KOPT-K1 (cell line): ENCODE data around the gene LRRC41.
A peak's percentile ranks its signal among the peaks of the same experiment; 100 is the strongest.

ENCODE experiments used
- H3K27ac ChIP-seq: fragments of 200-600 bp; sonication (generic); 2 replicates; pipeline ENCODE4 v1.5.1; 2016; ENCODE audit warnings: antibody characterized with exemption, mild to moderate bottlenecking, low read depth, low read length; ENCODE audit not compliant: poor library complexity, severe bottlenecking
- H3K36me3 ChIP-seq: fragments of 200-600 bp; sonication (generic); 2 replicates; pipeline ENCODE4 v1.5.1; 2017; ENCODE audit warnings: antibody characterized with exemption, mild to moderate bottlenecking, low read length, moderate library complexity; ENCODE audit not compliant: insufficient read depth
- H3K9me3 ChIP-seq: fragments of 200-600 bp; sonication (generic); 2 replicates; pipeline ENCODE4 v1.5.1; 2017; ENCODE audit warnings: antibody characterized with exemption, low read length, mild to moderate bottlenecking; ENCODE audit not compliant: insufficient read depth, poor library complexity, severe bottlenecking

LRRC41 gene

DNA sequence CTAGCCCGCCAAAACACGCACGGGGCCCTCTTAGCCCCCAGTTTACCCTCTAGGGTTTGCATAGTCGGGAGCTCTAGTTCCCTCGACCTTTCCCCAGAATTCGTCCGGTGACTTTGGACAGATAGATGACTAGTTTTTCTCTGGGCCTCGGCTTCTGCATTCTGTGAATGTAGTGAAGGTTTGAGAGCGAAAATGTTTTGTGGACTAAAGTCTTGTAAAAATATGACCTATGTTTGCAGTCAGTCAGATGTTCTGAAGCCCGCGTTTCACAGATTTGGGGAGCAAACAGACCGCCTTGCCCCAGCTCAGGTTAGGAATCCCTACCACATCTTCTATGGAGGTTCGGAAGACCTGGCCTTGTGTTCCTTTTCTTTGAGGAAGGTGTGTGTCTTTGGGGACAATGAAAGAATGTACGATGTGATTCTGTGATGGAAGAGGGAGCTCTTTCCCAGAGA, 483 bp upstream of the LRRC41 start:
- Histone ChIP-seq H3K27ac (peak overlapping the region; percentile 91), H3K9me3 (no peaks in the 10 kb centered on the region), H3K36me3 (peaks cover 32% of the 10 kb centered on the region)

DNA sequence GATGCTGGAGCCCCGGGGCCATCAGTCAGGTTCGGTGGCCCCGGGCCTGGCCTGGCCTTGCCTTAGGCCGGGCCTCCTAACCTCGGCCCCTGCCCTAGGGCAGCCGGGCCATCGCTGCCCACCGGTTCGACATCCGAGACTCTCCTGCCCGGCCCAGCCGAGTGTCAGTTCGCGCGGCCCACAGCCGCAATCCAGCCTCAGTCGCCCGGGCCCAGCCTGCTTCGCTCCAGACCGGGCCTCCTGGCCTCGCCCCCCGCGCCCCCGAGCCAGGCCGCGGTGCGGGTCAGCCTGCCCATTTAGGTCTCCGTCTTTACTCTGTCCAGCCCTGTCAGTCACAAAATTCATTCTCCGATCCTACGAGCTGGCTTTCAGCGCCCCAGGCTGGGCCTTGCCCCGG, 777 bp downstream of the LRRC41 start:
- H3K27ac ChIP-seq, result peak overlapping the region; percentile 91
- H3K36me3 ChIP-seq, result peaks cover 30% of the 10 kb centered on the region
- H3K9me3 ChIP-seq, result no peaks in the 10 kb centered on the region

DNA sequence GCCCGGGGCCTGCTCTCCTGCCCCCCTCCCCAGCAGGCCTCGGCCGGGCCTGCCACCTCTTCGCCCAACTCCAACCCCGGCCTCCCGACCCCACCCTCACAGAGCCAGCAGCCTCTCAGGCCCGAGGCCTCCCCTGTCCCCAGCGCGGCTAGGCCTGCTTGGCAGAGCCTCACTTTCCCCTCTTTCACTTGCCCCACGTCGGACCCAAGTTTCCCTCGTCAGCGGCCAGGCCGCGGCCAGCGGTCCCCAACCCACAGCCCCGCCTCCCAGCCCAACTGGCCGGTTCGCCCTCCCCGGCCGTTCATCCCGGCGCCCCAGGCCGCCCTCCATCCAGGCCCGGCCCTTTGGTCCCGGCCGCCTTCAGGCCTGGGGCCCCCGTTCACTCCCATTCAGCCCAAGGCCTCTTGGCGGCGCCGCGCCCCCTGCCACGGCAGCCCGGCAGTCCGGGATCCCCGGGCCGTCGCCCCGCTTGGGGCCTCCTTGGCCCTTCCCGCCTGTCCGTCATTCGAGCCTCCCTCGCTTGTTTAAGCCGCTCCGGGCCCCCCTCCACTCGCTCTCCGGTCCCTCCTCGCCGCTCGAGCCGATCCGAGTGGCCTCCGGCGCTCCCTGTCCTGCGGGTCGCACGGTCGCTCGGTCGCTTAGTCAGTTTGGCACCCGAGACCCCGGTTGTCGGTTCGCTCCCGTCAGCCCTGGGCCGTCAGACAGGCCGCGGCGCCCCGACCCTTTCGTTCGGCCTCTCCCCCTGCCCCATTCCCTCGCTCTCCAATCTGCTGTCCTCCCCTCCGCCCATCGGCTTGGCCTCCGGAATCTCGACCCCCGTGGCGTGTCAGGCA, 1.4 kb downstream of the LRRC41 start:
- Histone ChIP-seq H3K9me3 (no peaks in the 10 kb centered on the region), H3K36me3 (peaks cover 30% of the 10 kb centered on the region), H3K27ac (peak overlapping the region; percentile 91)

DNA sequence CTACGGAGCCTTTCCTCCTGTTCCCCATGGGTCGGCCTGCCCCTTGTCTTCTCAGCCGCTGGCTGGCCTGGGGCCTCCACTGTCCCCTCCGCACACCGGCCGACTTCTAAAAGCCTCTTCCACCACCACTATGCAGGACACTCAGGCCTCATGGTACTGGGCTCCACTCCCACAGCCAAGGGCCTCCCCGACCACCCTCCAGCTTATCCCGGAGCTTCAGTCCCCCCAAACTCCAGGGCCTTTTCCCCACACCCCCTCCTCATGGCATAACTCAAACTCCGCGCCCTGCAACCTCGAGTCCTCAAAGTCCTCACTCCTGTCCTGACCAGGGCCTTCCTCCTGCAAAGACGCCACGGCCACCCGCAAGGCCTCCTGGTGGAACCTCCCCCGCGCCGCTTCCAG, 2.0 kb downstream of the LRRC41 start:
- H3K36me3 ChIP-seq, result peaks cover 30% of the 10 kb centered on the region
- H3K27ac ChIP-seq, result peak overlapping the region; percentile 91

DNA sequence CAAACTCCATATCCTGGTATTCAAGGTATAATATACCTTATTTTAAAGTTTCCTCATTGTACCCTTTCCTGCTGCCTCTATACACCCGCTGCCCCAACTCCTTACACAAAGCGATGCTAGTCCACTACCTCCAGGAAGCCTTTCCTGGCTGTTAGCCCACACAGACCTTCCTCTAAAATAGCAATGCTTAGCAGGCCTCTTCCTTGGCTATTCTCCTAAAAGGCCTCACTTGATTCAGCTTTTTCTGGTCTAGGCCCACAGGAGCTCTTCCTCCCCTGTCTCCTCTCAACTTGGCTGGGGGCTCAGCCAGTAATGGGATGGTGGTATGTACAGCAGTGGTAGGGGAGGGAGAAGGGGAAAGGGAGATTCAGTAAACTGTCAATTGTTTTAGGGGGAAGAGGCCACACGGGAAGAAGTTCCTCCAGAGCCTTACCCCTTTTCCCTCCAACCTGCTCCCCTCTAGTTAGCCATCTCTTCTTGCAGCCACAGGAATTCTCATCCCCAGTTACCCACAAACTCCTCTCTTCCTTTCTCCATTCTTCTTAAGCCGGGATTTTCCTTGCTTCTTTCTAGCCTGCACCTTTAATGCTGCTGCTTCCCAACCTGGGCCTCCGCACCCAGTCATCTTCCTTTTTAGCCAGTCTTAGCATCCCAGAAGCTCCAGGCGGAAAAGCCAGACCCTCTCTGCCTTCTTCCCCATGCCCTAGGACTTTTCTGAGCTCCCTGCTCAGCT, 2.6 kb downstream of the LRRC41 start:
- peak overlapping the region; percentile 91 for H3K27ac ChIP-seq
- H3K9me3 ChIP-seq, result no peaks in the 10 kb centered on the region
- H3K36me3 ChIP-seq, result peaks cover 30% of the 10 kb centered on the region

More for the DNA sequence above, 2.0 kb downstream of the LRRC41 start:
- no peaks in the 10 kb centered on the region for H3K9me3 ChIP-seq

DNA sequence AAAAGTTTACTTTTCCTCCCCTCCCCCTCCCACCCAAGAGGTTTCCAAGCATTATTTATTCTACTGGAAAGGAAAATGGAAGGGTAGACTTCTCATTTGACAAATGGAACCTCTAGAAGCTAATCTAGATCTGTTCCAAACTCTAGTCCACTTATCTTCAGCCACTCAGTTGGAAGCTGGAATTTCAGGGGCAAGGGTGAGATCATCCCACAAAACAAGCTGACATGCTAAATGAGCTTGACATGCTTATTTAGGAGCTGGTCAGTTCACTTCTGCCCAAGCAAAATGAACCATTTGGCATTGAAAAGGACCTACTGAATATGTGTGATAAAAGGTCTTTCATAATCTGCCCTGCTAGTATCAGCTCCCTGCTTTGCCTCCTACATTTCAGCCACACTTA, 5.0 kb downstream of the LRRC41 start:
- H3K36me3 ChIP-seq, result peaks cover 53% of the 10 kb centered on the region

DNA sequence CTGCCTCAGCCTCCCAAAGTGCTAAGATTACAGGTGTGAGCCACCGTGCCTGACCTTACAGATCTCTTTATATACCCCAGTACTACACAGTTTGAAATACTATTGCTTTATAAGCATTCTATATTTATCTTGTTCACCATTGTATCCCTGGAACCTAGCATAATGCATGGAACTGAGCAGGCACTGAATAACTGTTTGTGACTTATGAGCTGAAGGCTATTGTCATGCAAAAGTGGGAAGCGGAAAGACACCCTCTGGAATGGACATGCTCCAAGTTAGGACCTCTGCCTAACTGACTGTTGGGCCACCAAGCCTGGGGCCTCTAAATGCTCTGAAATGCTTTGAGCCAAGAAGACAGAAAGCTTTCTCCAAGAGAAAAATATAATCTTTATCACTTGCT, 8.1 kb downstream of the LRRC41 start:
- Histone ChIP-seq H3K36me3 (peaks cover 74% of the 10 kb centered on the region), H3K9me3 (no peaks in the 10 kb centered on the region)

More for the DNA sequence above, 5.0 kb downstream of the LRRC41 start:
- H3K27ac ChIP-seq, result no peak overlapping the region
- no peaks in the 10 kb centered on the region for H3K9me3 ChIP-seq

DNA sequence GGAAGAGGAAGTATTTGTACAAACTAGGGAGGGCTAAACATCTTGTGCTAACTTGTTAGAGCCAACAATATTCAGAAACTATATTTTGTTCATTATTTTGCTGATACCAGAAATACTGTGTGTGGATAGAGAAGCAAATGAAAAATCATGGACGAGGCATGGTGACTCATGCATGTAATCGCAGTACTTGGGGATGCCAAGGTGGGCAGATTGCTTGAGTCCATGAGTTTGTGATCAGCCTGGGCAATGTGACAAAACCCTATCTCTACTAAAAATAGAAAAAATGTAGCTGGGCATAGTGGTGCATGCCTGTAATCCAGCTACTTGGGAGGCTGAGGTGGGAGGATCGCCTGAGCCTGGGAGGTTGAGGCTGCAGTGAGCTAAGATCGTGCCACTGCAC, 13.4 kb downstream of the LRRC41 start:
- peaks cover 70% of the 10 kb centered on the region for H3K36me3 ChIP-seq
- no peak overlapping the region for H3K27ac ChIP-seq
- H3K9me3 ChIP-seq, result no peaks in the 10 kb centered on the region

More for the DNA sequence above, 8.1 kb downstream of the LRRC41 start:
- H3K27ac ChIP-seq, result no peak overlapping the region

DNA sequence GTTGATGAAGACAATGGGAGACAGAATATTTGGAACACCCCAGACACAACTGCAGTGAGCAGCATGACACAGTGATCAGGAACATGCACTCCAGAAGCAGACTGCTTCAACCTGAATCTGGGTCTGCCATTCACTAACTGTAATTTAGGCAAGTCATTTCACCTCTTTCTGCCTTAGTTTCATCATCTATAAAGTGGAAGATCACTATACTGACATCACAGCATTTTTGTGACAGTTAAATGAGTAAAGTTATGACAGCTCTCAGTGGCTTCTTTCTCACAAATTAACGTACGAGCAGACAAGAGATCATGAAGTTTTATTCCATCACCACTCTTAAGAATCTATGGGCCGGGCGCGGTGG, 14.3 kb downstream of the LRRC41 start:
- no peak overlapping the region for H3K27ac ChIP-seq
- H3K9me3 ChIP-seq, result no peaks in the 10 kb centered on the region
- peaks cover 70% of the 10 kb centered on the region for H3K36me3 ChIP-seq

DNA sequence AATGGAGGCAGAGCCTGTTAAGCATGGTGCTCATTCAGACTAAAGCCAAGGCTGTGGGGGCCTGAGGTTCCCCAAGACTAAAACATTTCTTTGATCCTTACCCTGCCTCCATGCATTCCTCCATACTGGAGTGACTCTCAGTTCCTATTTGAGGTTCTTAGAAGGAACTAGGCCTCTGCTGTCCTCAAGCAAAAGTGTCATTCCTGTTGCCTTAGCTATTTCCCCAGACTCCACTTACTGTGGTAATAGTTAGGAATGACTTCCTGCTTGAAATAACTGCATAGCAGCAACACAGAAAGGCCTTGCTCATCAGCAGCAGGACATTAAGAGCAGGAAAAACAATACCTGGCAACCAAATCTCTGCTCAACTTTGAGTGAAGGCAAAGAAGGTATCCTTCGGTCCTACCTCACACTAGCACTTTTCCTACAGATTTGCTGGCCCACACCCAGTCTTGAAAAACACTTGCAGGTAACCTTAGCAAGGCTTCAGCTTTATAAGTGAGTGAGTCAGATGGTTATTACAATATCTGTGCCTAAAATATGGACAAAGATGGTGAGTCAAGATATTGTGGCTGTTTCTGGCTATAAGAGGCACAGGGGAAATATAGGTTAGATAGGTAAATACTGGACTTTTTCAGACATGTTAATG, 14.8 kb downstream of the LRRC41 start:
- Histone ChIP-seq H3K27ac (no peak overlapping the region), H3K36me3 (peaks cover 70% of the 10 kb centered on the region), H3K9me3 (no peaks in the 10 kb centered on the region)

DNA sequence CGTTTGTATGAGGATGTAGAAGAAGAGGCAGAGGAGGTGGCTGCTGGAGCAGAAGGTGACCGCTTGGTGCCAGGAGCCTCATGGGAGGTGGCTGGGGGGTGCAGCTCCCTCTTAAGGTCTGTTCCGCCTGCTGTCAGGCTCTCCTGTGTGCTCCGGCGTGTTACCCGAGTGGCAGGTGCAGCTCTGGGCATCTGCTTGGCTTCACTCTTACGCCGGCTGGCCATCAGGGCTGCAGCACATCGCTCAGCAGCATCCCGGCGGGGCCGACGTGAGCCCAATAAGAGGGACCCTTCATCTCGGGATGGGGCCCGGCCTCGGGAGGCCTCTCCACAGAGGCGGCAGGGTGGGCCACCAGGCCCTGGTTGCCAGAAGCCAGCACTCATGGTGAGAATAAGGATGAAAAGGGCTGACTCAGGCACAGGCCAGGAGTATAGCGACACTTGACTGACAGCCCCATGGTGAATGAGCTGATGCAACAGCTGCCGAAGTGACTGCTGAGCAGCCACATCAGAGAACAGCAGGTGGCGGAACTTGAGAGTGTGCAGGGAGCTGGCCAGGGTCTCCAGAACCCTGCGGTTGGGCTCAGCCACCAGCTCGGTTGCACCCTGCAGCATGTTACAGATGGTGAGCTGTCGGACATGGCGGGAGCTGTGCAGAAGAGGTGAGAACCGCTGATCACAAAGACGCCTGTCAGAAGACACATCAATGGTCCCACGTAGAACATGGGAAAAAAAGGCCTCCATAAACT, 17.5 kb downstream of the LRRC41 start:
- H3K9me3 ChIP-seq, result no peaks in the 10 kb centered on the region
- H3K36me3 ChIP-seq, result peaks cover 79% of the 10 kb centered on the region
- peak overlapping the region; percentile 73 for H3K27ac ChIP-seq

DNA sequence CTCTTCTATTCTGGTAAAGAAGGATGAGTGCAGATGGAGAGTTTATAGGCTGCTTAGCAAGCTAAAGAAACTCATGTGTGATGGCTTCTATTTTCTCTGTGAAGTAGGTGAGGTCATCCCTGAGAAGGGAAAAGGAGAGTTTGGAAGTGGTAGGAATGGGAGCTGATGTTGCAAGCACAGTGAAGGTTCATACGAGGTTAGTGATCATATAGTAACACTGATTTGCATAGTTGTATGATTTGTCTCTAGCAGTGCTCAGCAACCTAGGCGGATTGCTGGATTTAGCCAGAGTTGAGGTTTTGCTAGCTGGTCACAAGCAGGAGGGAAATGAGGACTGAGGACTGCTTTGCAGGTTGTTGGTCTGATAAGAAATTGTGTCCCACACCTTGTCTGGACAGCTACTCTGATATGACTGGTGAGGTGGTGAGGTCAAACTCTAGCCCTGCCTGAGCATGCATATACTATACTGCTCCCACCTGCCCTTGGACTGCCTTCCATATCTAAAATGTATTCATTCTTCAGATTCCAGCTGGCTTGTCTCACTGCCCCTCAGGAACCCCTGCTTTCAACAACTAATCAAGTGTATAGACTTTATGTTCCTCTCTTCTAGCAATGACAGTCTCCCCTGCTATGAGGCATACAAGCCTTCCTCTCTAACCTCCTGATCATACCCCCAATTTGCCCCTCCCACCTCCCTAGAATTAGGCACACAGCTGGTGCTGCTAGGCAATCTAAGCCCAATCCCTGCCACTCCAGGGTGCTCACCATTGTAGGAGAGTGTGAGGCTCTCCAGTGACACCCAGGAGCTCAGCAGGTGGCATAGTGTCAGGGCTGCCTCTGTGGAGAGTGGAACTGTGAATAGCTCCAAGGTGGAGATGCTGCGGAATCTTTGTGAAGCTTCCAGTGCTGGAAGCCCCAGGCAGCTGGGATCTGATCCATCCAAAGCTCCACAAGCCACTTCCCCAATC, 18.5 kb downstream of the LRRC41 start:
- H3K9me3 ChIP-seq, result no peaks in the 10 kb centered on the region
- peak overlapping the region; percentile 73 for H3K27ac ChIP-seq
- peaks cover 80% of the 10 kb centered on the region for H3K36me3 ChIP-seq

DNA sequence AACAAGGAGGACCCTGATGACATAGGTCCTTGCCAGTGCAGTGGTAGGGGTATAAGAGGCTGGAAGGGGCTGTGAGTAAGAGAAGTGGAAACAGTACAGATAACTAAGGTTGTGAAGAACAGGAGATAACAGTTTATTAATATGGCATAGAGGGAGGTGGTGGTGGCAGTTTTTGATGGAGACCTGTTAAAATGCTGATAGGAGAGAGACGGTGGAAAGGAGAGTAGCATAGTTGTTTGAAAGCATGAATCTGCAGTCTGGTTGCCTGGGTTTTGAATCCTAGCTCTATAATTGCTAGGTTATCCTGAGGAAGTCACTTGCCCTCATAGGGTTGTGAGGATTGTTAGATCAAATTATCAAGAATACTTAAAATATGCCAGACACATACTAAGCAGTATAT, 19.4 kb downstream of the LRRC41 start:
- H3K36me3 ChIP-seq, result peaks cover 81% of the 10 kb centered on the region
- no peak overlapping the region for H3K27ac ChIP-seq
- no peaks in the 10 kb centered on the region for H3K9me3 ChIP-seq

DNA sequence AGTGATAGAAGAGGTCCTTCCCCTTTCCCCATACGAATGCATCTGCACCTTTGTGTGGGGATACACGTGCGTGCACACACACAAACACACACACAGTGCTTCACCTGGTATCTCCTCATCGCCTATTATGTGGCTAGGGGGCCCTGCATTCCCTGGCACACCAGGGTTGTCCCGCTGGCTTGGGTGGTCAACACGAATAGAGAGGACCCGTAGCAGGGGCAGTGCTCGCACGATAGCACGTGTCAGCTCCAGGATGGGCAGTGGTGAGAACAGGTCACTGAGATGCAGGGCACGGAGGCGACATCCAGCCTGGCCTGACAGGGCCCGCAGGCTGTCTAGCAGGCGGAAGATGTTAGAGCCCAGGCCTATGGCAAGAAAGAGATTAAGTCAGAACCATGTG, 22.4 kb downstream of the LRRC41 start:
- Histone ChIP-seq H3K27ac (no peak overlapping the region), H3K9me3 (no peaks in the 10 kb centered on the region), H3K36me3 (peaks cover 98% of the 10 kb centered on the region)
